ENCODE data around the gene UTP20. TPM values are rescaled to one million over a fixed set of nuclear protein-coding genes. Genes with fewer than 3 reads are reported as not detected.

UTP20 gene
- total RNA-seq, 1 donor from 2014 or later, result 8.0 TPM

DNA sequence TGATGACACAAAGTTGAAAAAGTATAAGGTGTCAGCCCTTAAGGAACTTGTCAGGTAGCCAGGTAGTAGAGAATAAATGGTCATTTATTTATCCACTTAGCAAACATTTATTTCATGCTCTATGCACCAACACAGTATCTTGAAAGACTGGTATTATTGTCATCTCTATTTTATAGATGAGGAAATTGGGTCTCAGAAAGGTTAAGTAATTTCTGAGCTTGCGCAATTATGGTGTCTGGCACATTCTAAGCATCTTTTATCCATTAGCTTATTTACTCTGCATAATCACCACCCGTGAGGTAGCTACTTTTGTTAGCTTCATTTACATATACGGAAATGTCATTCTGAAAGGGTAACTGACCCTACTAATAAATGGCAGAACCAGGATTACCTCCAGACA, 2.5 kb upstream of the UTP20 start:
- no peaks in the 10 kb centered on the region for H3K36me3 ChIP-seq
- no peaks in the 10 kb centered on the region for H3K9me3 ChIP-seq
- H3K27ac ChIP-seq, result no peak overlapping the region
- DNase-seq (ENCODE audit: low spot score in 2 of 2), result no peak
- H3K4me3 ChIP-seq, result no peak overlapping the region
- no peaks in the 10 kb centered on the region for H3K27me3 ChIP-seq
- peaks cover 0 to 3% of the 10 kb centered on the region in 2 donors for H3K4me1 ChIP-seq
- intact Hi-C loops (cut with DNase I), result loop anchor here (10.0 kb wide), 1 partner anchor 453 kb away; no protein-coding TSS in a partner anchor
- TF ChIP-seq, protein P1, sequence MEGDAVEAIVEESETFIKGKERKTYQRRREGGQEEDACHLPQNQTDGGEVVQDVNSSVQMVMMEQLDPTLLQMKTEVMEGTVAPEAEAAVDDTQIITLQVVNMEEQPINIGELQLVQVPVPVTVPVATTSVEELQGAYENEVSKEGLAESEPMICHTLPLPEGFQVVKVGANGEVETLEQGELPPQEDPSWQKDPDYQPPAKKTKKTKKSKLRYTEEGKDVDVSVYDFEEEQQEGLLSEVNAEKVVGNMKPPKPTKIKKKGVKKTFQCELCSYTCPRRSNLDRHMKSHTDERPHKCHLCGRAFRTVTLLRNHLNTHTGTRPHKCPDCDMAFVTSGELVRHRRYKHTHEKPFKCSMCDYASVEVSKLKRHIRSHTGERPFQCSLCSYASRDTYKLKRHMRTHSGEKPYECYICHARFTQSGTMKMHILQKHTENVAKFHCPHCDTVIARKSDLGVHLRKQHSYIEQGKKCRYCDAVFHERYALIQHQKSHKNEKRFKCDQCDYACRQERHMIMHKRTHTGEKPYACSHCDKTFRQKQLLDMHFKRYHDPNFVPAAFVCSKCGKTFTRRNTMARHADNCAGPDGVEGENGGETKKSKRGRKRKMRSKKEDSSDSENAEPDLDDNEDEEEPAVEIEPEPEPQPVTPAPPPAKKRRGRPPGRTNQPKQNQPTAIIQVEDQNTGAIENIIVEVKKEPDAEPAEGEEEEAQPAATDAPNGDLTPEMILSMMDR (IDR thresholded peaks at IDR 0.05), result no peak

DNA sequence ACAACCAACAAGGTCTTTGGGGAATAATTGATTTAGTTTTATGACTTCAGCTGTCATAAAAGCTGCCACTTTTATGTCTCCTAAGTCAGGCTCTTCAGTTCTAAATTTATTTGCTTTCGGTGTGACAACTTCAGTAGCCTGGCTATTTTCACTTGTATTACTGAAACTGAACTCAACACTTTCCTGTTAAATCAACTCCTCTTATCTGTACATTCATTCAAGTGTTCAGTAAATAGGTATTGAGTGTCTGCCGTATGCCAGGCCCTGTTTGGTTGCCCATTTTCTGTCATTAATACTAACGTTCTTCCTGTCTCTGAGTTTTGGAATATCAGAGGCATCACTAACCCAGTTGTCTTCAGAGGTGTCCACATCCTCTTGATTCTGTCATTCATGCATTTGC, 7.5 kb downstream of the UTP20 start:
- Histone ChIP-seq H3K9me3 (no peaks in the 10 kb centered on the region), H3K27me3 (no peaks in the 10 kb centered on the region), H3K4me3 (no peak overlapping the region), H3K4me1 (no peaks in the 10 kb centered on the region), H3K36me3 (peaks cover 36 to 49% of the 10 kb centered on the region in 2 donors), H3K27ac (no peak overlapping the region)
- TF ChIP-seq, protein P1 (IDR thresholded peaks at IDR 0.05), result no peak
- intact Hi-C loops (cut with DNase I), result no loop called here
- DNase-seq (ENCODE audit: low spot score in 2 of 2), result no peak

DNA sequence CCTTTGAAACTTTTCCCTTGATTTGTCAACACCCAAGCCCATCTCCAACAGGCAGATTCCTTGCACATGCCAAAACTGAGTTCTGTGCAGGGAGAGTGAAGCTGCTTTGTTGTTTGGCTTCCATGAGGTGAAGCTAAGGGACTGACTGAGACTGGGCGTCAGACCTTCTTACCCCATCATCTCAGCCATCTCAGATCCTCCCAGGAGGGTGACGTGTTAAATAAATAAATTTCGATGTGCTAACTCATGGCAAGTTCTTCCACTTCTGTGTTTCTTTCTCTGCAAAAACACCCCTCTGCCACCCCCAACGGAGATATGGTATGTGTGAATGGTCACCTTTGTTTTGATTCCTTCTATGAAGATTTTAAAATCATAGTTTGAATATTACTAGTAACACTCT, 17.8 kb downstream of the UTP20 start:
- no peaks in the 10 kb centered on the region for H3K4me1 ChIP-seq
- TF ChIP-seq, protein P1 (IDR thresholded peaks at IDR 0.05), result no peak
- intact Hi-C loops (cut with DNase I), result no loop called here
- H3K4me3 ChIP-seq, result no peak overlapping the region
- H3K27me3 ChIP-seq, result no peaks in the 10 kb centered on the region
- H3K27ac ChIP-seq, result no peak overlapping the region
- H3K9me3 ChIP-seq, result no peaks in the 10 kb centered on the region
- DNase-seq (ENCODE audit: low spot score in 2 of 2), result no peak
- H3K36me3 ChIP-seq, result peaks cover 54 to 70% of the 10 kb centered on the region in 2 donors

DNA sequence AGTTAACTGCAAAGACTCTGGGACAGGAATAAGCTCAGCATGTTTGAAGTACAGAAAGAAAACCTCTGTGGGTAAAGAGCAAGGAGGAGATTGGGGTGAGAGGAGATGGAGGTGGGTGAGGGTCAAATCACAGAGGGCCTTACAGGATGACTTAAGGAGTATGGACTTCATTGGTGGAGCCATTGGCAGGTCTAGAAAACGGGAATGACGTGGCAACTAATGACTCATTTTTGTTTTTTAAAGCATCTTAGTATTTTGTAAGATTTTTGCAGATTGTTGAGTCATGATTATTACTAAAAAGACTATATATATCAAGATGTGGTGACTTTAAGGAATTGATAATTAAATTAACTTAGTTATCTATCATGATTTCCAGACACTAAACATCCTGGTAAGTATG, 18.5 kb downstream of the UTP20 start:
- Histone ChIP-seq H3K4me3 (no peak overlapping the region), H3K36me3 (peaks cover 49 to 78% of the 10 kb centered on the region in 2 donors), H3K4me1 (no peaks in the 10 kb centered on the region), H3K27ac (no peak overlapping the region), H3K27me3 (no peaks in the 10 kb centered on the region), H3K9me3 (no peaks in the 10 kb centered on the region)
- intact Hi-C loops (cut with DNase I), result no loop called here
- TF ChIP-seq, protein P1 (IDR thresholded peaks at IDR 0.05), result no peak
- no peak for DNase-seq (ENCODE audit: low spot score in 2 of 2)

DNA sequence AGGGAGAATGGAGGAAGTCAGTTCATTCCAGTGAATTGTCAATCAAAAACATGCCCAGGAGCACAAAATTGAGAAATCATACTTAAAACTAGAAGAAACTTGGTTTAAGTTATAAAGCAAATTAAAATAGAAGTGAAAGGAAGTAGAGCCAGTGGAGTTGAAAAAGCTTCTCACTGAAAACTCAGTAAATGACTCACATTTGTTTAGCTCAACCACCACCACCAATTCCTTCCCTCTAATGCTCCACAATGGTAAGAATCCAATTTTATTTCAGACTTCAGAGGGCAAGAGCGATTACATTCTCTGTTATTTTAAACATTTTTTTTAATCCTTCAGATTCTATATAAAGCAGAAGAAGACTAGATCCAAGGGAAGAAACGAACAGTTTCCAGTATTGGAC, 19.4 kb downstream of the UTP20 start:
- H3K27ac ChIP-seq, result no peak overlapping the region
- H3K4me1 ChIP-seq, result no peaks in the 10 kb centered on the region
- H3K27me3 ChIP-seq, result no peaks in the 10 kb centered on the region
- intact Hi-C loops (cut with DNase I), result no loop called here
- peaks cover 49 to 80% of the 10 kb centered on the region in 2 donors for H3K36me3 ChIP-seq
- DNase-seq (ENCODE audit: low spot score in 2 of 2), result no peak
- H3K9me3 ChIP-seq, result no peaks in the 10 kb centered on the region
- TF ChIP-seq, protein P1 (IDR thresholded peaks at IDR 0.05), result no peak
- H3K4me3 ChIP-seq, result no peak overlapping the region

DNA sequence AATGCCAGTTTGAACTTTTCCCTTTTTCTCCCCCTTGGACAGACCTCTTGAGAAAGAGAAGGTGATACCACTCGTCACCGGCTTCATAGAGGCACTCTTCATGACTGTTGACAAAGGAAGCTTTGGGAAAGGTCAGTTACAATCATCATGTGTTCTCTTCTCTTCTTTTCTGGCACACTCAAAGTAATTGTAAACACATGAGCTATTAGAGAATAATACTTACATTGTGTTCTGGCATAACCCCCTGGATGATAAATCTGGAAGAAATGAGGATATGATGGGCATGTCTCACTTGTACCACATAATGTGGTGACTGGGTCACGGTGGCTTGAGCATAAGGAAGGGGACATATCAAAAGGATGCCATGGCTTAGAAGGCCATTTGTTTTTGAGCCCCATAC, 20.0 kb downstream of the UTP20 start:
- no peaks in the 10 kb centered on the region for H3K9me3 ChIP-seq
- H3K4me1 ChIP-seq, result no peaks in the 10 kb centered on the region
- peaks cover 55 to 80% of the 10 kb centered on the region in 2 donors for H3K36me3 ChIP-seq
- H3K27me3 ChIP-seq, result no peaks in the 10 kb centered on the region
- no peak for DNase-seq (ENCODE audit: low spot score in 2 of 2)
- H3K4me3 ChIP-seq, result no peak overlapping the region
- intact Hi-C loops (cut with DNase I), result no loop called here
- no peak overlapping the region for H3K27ac ChIP-seq
- TF ChIP-seq, protein P1 (IDR thresholded peaks at IDR 0.05), result no peak
